Kidney (tissue), 14 donors: ENCODE results near the gene PCNX4. TPM values are rescaled to one million over a fixed set of nuclear protein-coding genes. Genes with fewer than 3 reads are reported as not detected.
A peak's percentile ranks its signal among the peaks of the same experiment; 100 is the strongest.

Experiments
- DNase-seq, 5 donors: peaks; one replicate each; pipeline ENCODE4 v3.0.0-alpha.2; 2013 to 2020
- FAIRE-seq: peaks from 2 replicates; lab custom pipeline; 2012; peaks lifted over from hg19 to GRCh38; lab: Jason Lieb, UNC
- H3K27ac ChIP-seq, 2 donors: one replicate each; pipeline ENCODE4 v1.7.0; 2013; ENCODE audit warnings: low read depth in 2 of 2, low read length in 2 of 2, inconsistent platforms in 1 of 2
- H3K27me3 ChIP-seq: one replicate; pipeline ENCODE4 v1.7.1; 2013; ENCODE audit warnings: low read length, inconsistent platforms; ENCODE audit not compliant: control insufficient read depth, insufficient read depth
- H3K36me3 ChIP-seq, 3 donors: one replicate each; pipeline versions ENCODE4 v1.7.0 to v1.7.1; 2013; ENCODE audit warnings: low read length in 3 of 3, control low read depth in 1 of 3, inconsistent platforms in 1 of 3; ENCODE audit not compliant: insufficient read depth in 3 of 3, control insufficient read depth in 2 of 3
- H3K4me1 ChIP-seq, 3 donors: one replicate each; pipeline versions ENCODE4 v1.7.0 to v1.7.1; 2013; ENCODE audit warnings: low read length in 3 of 3, inconsistent platforms in 1 of 3, low read depth in 1 of 3; ENCODE audit not compliant: control insufficient read depth in 2 of 3, insufficient read depth in 2 of 3
- H3K4me3 ChIP-seq, 3 donors: one replicate each; pipeline versions ENCODE4 v1.7.0 to v1.8.1; 2013; ENCODE audit warnings: low read length in 3 of 3, control low read depth in 1 of 3, inconsistent platforms in 1 of 3
- H3K9ac ChIP-seq, 3 donors: one replicate each; pipeline versions ENCODE4 v1.7.0 to v1.7.1; 2013; ENCODE audit warnings: low read length in 3 of 3, control low read depth in 1 of 3, inconsistent platforms in 1 of 3
- H3K9me3 ChIP-seq, 3 donors: one replicate each; pipeline versions ENCODE4 v1.7.0 to v1.7.1; 2013; ENCODE audit warnings: low read length in 3 of 3, control low read depth in 1 of 3, inconsistent platforms in 1 of 3; ENCODE audit not compliant: control insufficient read depth in 2 of 3, insufficient read depth in 1 of 3
- intact Hi-C: fragments of 100-400 bp; cut with DNase I; formaldehyde crosslinking; loops from one replicate; pipeline ENCODE4 v1.11.1; 2022
- polyA plus RNA-seq: library from polyadenylated mRNA; stranded (reverse); fragments of 350-450 nt; fragmentation: Illumina TruSeq; extraction: RNeasy Lipid Tissue Mini Kit (QIAGEN cat#74804); gene quantifications from one replicate; pipeline ENCODE4 v1.2.3, GENCODE V29; 2014; ENCODE audit warnings: low read depth, low replicate concordance; ENCODE audit not compliant: insufficient read depth
- total RNA-seq: library from RNA; stranded (reverse); fragmentation: NEBNext Ultra II Directional; extraction: Animal tissue kit (Norgen Biotek cat#: 25700); gene quantifications from one replicate; pipeline ENCODE4 v1.2.1, GENCODE V29; 2021
- TF ChIP-seq, protein P1 (sequence below): IDR thresholded peaks from 3 replicates; pipeline ENCODE4 v1.5.1; 2012; ENCODE audit warnings: mild to moderate bottlenecking, moderate library complexity, borderline replicate concordance; ENCODE audit not compliant: insufficient read depth; ENCODE audit errors: extremely low read depth
- donor health status: control.
- donor health status: control.
- donor health status: control.
- donor health status: control.
- donor health status: control.
- donor health status: DM: yes; HTN: yes; CAD: no.
- donor health status: Normal renal cell carcinoma (clear cell type).

PCNX4 gene
- total and polyA plus RNA-seq, 2 donors from 2014 or later: 25.1 to 44.9 TPM

DNA sequence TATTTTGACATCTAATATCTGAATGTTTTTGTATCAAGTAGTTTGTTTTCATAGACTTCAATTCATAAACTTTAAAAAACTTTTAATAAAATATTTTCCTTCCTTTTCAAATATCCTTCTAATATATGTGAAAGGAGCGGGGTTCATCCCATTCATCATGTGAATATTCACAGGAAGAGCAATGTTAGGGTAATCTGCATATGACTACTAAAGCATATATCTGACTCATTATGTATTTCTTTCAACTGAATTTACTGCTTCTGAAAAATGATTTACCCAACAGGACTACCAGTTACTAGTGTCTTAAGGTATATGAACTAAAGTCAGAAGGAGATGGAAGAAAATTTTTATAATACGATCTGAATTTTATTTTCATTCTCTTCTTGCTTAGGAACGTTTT is 43.0 kb downstream of the PCNX4 start:
- Histone ChIP-seq H3K4me3 (no peak overlapping the region), H3K27me3 (no peaks in the 10 kb centered on the region), H3K9ac (no peak overlapping the region), H3K36me3 (peaks cover 0 to 10% (median 4%) of the 10 kb centered on the region in 3 donors), H3K9me3 (no peaks in the 10 kb centered on the region), H3K4me1 (no peaks in the 10 kb centered on the region), H3K27ac (no peak overlapping the region)
- TF ChIP-seq, protein P1, sequence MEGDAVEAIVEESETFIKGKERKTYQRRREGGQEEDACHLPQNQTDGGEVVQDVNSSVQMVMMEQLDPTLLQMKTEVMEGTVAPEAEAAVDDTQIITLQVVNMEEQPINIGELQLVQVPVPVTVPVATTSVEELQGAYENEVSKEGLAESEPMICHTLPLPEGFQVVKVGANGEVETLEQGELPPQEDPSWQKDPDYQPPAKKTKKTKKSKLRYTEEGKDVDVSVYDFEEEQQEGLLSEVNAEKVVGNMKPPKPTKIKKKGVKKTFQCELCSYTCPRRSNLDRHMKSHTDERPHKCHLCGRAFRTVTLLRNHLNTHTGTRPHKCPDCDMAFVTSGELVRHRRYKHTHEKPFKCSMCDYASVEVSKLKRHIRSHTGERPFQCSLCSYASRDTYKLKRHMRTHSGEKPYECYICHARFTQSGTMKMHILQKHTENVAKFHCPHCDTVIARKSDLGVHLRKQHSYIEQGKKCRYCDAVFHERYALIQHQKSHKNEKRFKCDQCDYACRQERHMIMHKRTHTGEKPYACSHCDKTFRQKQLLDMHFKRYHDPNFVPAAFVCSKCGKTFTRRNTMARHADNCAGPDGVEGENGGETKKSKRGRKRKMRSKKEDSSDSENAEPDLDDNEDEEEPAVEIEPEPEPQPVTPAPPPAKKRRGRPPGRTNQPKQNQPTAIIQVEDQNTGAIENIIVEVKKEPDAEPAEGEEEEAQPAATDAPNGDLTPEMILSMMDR: no peak
- DNase-seq (no peak), FAIRE-seq (peak; percentile 62)
- intact Hi-C loops: no loop called here

DNA sequence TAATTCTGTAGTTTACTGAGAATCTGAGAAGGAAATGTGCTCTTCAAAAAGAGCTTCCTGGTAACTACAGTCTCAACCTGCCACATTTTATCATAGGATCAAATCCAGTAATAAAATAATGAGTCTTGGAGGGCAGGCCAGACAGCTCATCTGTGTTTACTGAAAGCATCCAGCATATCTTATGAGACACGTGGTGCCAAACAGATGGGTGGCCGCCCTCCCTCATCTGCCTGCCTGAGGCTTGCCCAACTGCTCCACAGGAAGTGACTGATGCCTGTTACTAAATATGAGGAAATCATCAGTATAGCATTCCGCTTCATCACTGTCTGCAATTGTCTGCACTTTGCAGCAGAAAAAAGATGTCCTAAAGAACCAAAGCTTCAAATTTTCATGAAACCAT is 60.0 kb downstream of the PCNX4 start:
- DNase-seq: peak in 2 of 5 donors; percentile 20 to 84
- Histone ChIP-seq H3K27ac (no peak overlapping the region), H3K4me3 (no peak overlapping the region), H3K9me3 (no peaks in the 10 kb centered on the region), H3K36me3 (peaks cover 3 to 7% (median 4%) of the 10 kb centered on the region in 3 donors), H3K27me3 (no peaks in the 10 kb centered on the region), H3K9ac (no peak overlapping the region), H3K4me1 (peaks cover 0 to 5% (median 0%) of the 10 kb centered on the region in 3 donors)
- intact Hi-C loops: no loop called here
- FAIRE-seq: no peak
- TF ChIP-seq, protein P1: no peak

DNA sequence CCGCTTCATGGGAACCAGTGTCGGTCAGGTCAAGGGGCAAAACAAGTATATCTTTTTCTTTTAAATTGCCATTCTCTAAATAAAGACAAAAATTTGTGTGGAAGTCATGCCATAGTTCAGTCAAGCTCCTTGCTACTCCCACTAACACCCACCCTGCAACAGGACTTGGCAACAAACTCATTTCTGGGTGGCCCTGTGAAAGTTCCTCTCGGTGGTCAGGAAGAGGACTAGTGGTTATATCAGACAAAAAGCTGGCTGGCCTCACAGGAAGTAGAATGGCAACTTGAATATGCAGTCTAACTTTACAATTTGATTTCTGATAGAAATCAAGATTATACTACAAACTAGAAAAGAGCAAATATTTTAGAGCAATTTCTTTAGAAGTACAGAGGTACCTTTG is 62.3 kb downstream of the PCNX4 start:
- Histone ChIP-seq H3K27me3 (no peaks in the 10 kb centered on the region), H3K36me3 (peaks cover 3 to 4% (median 4%) of the 10 kb centered on the region in 3 donors), H3K4me1 (peaks cover 0 to 5% (median 5%) of the 10 kb centered on the region in 3 donors), H3K9ac (no peak overlapping the region), H3K27ac (no peak overlapping the region), H3K4me3 (no peak overlapping the region), H3K9me3 (no peaks in the 10 kb centered on the region)
- intact Hi-C loops: no loop called here
- FAIRE-seq (no peak), DNase-seq (no peak)
- TF ChIP-seq, protein P1: no peak

DNA sequence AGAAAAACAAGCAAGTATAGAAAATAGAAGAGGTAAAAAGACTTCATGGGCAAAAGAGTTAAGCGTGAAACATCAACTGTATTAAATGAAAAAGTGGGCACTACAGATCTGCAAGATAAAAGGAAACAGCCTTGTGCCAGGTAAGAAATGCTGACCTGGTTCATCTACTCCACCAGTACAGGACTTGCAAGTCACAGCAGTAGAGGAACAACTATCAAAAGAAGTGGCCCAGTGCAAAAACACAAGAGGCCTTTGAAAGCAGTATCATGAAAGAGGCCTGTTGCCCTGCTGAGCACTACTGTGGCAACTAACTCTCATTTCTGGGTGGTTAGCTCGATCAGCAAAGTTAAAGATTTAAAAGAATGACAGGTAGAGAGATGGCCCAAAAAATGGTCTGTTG is 62.9 kb downstream of the PCNX4 start:
- intact Hi-C loops: no loop called here

More for the DNA sequence above, 62.9 kb downstream of the PCNX4 start:
- Histone ChIP-seq H3K9me3 (no peaks in the 10 kb centered on the region), H3K4me1 (peaks cover 0 to 5% (median 5%) of the 10 kb centered on the region in 3 donors), H3K4me3 (no peak overlapping the region), H3K27me3 (no peaks in the 10 kb centered on the region), H3K9ac (no peak overlapping the region), H3K36me3 (peaks cover 2 to 4% (median 3%) of the 10 kb centered on the region in 3 donors), H3K27ac (no peak overlapping the region)
- TF ChIP-seq, protein P1: no peak
- DNase-seq (no peak), FAIRE-seq (no peak)
